ENCODE measurements around the gene NAGS.

NAGS gene

DNA sequence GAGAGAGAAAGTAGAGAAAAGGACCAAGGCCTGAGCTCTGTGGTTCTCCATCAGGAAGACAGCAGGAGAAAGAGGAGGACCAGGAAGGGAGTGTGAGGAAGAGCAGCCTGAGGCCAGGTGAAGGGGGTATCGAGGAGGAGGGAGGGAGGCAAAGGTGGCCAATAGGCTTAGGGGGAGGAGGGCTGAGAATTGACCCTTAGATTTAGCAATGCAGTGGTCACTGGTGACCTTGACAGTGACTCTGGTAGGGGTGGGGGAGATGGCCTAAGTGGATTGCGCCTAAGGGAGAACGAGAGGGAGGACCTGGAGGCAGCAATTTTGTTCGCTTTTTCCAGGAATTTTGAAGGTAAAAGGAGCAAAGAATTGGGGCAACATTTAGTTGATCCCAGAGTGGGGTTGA lies 5.4 kb upstream of the NAGS start:
- H3K4me1 ChIP-seq, result peaks cover 12% of the 10 kb centered on the region
- no peaks in the 10 kb centered on the region for H3K9me3 ChIP-seq (ENCODE audit: control insufficient read depth, low read length)
- no peak overlapping the region for H3K4me3 ChIP-seq (ENCODE audit: low read depth, low read length)
- TF ChIP-seq, protein P1, sequence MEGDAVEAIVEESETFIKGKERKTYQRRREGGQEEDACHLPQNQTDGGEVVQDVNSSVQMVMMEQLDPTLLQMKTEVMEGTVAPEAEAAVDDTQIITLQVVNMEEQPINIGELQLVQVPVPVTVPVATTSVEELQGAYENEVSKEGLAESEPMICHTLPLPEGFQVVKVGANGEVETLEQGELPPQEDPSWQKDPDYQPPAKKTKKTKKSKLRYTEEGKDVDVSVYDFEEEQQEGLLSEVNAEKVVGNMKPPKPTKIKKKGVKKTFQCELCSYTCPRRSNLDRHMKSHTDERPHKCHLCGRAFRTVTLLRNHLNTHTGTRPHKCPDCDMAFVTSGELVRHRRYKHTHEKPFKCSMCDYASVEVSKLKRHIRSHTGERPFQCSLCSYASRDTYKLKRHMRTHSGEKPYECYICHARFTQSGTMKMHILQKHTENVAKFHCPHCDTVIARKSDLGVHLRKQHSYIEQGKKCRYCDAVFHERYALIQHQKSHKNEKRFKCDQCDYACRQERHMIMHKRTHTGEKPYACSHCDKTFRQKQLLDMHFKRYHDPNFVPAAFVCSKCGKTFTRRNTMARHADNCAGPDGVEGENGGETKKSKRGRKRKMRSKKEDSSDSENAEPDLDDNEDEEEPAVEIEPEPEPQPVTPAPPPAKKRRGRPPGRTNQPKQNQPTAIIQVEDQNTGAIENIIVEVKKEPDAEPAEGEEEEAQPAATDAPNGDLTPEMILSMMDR (IDR thresholded peaks at IDR 0.05), result no peak
- H2AFZ ChIP-seq, result no peak overlapping the region
- no peaks in the 10 kb centered on the region for H3K79me2 ChIP-seq
- H3K9ac ChIP-seq, result no peak overlapping the region
- H3K27me3 ChIP-seq (ENCODE audit: control insufficient read depth, insufficient read depth, low read length), result no peaks in the 10 kb centered on the region
- no peak overlapping the region for H3K4me2 ChIP-seq (ENCODE audit: low read length)
- H3K27ac ChIP-seq, result no peak overlapping the region
- no peaks in the 10 kb centered on the region for H3K36me3 ChIP-seq (ENCODE audit: control insufficient read depth, insufficient read depth, low read length)

DNA sequence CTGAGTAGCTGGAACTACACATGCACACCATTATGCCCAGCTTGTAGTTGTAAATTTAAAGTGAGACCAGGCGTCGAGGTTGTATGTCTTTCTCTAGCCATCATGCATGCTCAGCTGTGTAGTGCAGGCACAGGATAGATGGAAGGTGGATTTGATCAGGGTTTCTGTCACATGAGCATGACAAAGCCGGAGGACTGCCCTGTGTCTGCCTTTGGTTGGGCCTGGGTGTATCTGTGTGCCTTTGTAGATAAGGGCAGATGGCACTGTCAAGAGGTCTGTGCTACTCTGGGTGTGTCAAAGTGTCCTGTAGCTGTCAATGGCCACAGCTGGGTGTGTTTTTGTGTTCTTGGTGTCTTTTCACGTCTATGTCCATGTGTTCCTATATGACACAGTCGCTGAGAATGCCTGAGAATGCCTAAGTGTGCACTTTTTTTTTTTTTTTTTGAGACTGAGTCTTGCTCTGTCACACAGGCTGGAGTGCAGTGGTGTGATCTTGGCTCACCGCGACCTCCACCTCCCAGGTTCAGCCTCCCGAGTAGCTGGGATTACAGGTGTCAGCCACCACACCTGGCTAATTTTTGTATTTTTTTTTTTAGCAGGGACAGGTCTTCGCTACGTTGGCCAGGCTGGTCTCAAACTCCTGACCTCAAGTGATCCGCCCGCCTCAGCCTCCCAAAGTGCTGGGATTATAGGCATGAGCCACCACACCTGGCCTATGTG lies 4.1 kb upstream of the NAGS start:
- Histone ChIP-seq H3K9ac (no peak overlapping the region), H3K4me3 (ENCODE audit: low read depth, low read length) (no peak overlapping the region), H3K4me2 (ENCODE audit: low read length) (no peak overlapping the region), H2AFZ (no peak overlapping the region), H3K36me3 (ENCODE audit: control insufficient read depth, insufficient read depth, low read length) (no peaks in the 10 kb centered on the region), H3K9me3 (ENCODE audit: control insufficient read depth, low read length) (no peaks in the 10 kb centered on the region), H3K27me3 (ENCODE audit: control insufficient read depth, insufficient read depth, low read length) (no peaks in the 10 kb centered on the region), H3K79me2 (no peaks in the 10 kb centered on the region), H3K4me1 (peaks cover under 1% of the 10 kb centered on the region), H3K27ac (no peak overlapping the region)
- TF ChIP-seq, protein P1 (IDR thresholded peaks at IDR 0.05), result no peak

DNA sequence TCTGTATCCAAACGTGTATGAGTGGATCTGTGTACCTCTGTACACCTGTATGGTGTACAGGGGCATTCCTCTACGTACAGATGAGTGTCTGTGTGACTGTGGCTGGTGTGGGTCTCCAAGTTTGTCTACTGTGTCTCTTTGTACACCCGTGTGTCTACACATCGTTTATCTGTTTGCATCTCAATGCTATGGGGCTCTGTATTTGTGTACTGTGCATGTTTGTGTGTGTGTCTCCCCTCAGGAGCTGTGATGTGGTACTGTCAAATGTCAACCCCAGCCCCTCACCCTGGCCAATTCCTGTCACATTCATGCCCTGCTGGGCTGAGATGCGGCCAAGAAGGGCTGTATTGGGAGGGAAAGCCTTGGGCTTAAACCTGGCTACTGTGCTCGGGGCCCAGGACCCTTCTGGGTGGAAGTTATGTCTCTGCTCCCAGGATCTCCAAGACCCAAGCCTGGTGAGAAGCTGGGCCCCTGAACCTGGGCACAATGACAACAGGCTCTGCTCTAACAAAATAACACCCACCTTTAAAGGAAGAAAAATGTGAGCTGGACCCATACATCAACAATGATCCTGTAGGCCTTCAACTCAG lies 3.5 kb upstream of the NAGS start:
- H3K27me3 ChIP-seq (ENCODE audit: control insufficient read depth, insufficient read depth, low read length), result no peaks in the 10 kb centered on the region
- no peak overlapping the region for H2AFZ ChIP-seq
- no peak overlapping the region for H3K27ac ChIP-seq
- H3K79me2 ChIP-seq, result no peaks in the 10 kb centered on the region
- TF ChIP-seq, protein P1 (IDR thresholded peaks at IDR 0.05), result no peak
- no peaks in the 10 kb centered on the region for H3K36me3 ChIP-seq (ENCODE audit: control insufficient read depth, insufficient read depth, low read length)
- H3K4me3 ChIP-seq (ENCODE audit: low read depth, low read length), result no peak overlapping the region
- H3K4me2 ChIP-seq (ENCODE audit: low read length), result no peak overlapping the region
- no peaks in the 10 kb centered on the region for H3K9me3 ChIP-seq (ENCODE audit: control insufficient read depth, low read length)
- no peak overlapping the region for H3K9ac ChIP-seq
- no peaks in the 10 kb centered on the region for H3K4me1 ChIP-seq

DNA sequence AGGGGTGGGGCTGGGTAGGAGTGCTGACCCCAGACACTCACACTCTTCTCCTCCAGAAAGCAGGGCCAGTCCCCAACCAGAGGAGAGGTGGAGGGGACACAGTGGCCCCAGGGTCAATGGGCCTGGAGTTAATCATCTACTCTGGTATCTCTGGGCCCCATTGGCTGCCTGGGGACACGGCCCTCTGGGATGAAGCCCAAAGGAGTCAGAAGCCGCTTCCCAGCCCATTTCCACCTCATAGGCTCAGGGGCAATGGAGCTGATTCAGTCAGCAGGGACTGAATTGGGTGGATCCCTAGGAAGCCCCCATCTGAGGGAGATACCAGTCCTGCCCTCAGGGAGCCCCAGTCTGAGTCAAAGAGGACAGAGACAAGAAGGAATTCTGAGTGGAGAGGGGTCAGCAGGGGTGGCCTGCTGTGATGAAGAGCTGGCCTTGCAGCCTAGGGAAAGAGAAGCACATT lies 2.9 kb upstream of the NAGS start:
- Histone ChIP-seq H3K27me3 (ENCODE audit: control insufficient read depth, insufficient read depth, low read length) (no peaks in the 10 kb centered on the region), H3K4me2 (ENCODE audit: low read length) (no peak overlapping the region), H3K4me3 (ENCODE audit: low read depth, low read length) (no peak overlapping the region), H3K27ac (no peak overlapping the region), H3K9ac (no peak overlapping the region), H3K9me3 (ENCODE audit: control insufficient read depth, low read length) (no peaks in the 10 kb centered on the region), H3K79me2 (no peaks in the 10 kb centered on the region), H3K4me1 (peaks cover 5% of the 10 kb centered on the region), H2AFZ (no peak overlapping the region), H3K36me3 (ENCODE audit: control insufficient read depth, insufficient read depth, low read length) (no peaks in the 10 kb centered on the region)
- TF ChIP-seq, protein P1 (IDR thresholded peaks at IDR 0.05), result no peak
